Activated CD4-positive, alpha-beta memory T cell treated with anti-CD3 and anti-CD28 coated beads for 36 hours (primary cell): ENCODE data around the gene PIH1D1. TPM values are rescaled to one million over a fixed set of nuclear protein-coding genes. Genes with fewer than 3 reads are reported as not detected.
A peak's percentile ranks its signal among the peaks of the same experiment; 100 is the strongest.
"Not testable (repeated sequence)": the region's sequence is repeated elsewhere in the genome, so short reads cannot be mapped to it uniquely, and the experiment has no call there.

ENCODE experiments used
- CTCF ChIA-PET: fragments of 350-600 bp; sonication (Branson Sonifier 250); formaldehyde crosslinking; loops from one replicate; lab custom pipeline; 2021; ENCODE audit warnings: antibody characterized with exemption, inconsistent platforms; lab: Charles Lee
- POLR2A ChIA-PET: fragments of 350-600 bp; sonication (Branson Sonifier 250); formaldehyde crosslinking; loops from one replicate; lab custom pipeline; 2021; ENCODE audit warnings: antibody characterized with exemption; lab: Charles Lee
- DNase-seq: peaks from one replicate; pipeline ENCODE4 v3.0.0-alpha.2; 2020
- H3K27ac Mint-ChIP-seq: one replicate; pipeline ENCODE4 v1.8.0; 2021; ENCODE audit warnings: mixed read lengths
- H3K27me3 Mint-ChIP-seq: one replicate; pipeline ENCODE4 v1.8.0; 2021; ENCODE audit warnings: mixed read lengths
- H3K36me3 Mint-ChIP-seq: one replicate; pipeline ENCODE4 v1.8.0; 2021; ENCODE audit warnings: mixed read lengths
- H3K4me1 Mint-ChIP-seq: one replicate; pipeline ENCODE4 v1.8.0; 2021; ENCODE audit warnings: low read depth, mixed read lengths
- H3K4me3 Mint-ChIP-seq: one replicate; pipeline ENCODE4 v1.8.0; 2021; ENCODE audit warnings: mild to moderate bottlenecking, mixed read lengths
- H3K9me3 Mint-ChIP-seq: one replicate; pipeline ENCODE4 v1.8.0; 2021; ENCODE audit warnings: mixed read lengths
- intact Hi-C: fragments of 100-400 bp; cut with micrococcal nuclease; formaldehyde crosslinking; loops from one replicate; pipeline ENCODE4 v1.15.1; 2023
- total RNA-seq, 2 experiments: library from RNA; stranded (reverse); gene quantifications; one replicate each; pipeline ENCODE4 v1.2.3, GENCODE V29; 2021

Gene PIH1D1
- total RNA-seq, 2 experiments from 2014 or later, result 117 to 129 TPM

DNA sequence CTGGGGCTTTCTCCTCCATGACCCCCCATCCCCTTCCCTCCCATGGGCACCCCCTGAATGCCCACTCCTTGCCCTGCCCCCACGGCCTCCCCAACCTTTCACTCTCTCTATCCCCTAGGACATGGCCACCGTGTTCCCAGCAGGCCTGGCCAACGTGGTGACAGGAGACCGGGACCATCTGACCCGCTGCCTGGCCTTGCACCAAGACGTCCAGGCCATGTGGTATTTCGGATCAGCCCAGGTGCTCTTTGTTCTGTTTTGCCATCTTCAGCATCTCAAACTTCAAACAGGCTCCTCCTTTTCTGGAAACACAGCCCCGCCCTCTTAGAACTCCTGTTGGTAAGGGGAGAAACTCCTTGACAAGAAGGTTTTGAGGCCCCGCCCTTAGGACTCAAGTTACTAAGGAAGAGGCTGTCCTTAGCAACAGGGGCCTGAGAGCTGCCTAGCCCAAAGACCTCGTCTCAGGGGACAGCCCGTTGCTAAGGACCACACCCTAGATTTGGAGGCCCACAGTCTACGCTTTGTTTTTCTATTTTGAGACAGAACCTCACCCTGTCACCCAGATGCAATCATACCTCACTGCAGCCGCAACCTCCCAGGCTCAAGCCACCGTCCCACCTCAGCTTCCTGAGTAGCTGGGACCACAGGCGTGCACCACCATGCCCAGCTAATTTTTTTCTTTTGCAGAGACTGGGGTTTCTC, 17.3 kb upstream of the PIH1D1 start:
- H3K27me3 Mint-ChIP-seq, result no peaks in the 10 kb centered on the region
- H3K4me1 Mint-ChIP-seq, result peaks cover 43% of the 10 kb centered on the region
- H3K4me3 Mint-ChIP-seq, result peak overlapping the region; percentile 68
- peaks cover 4% of the 10 kb centered on the region for H3K36me3 Mint-ChIP-seq
- no peaks in the 10 kb centered on the region for H3K9me3 Mint-ChIP-seq
- POLR2A ChIA-PET, result interaction anchor here (0.7 to 6.4 kb wide), 6 partner anchors 11 to 207 kb away, joined by 3 to 52 read pairs (median 3); partner anchors contain the start of genes ALDH16A1 and PIH1D1
- peak overlapping the region; percentile 96 for H3K27ac Mint-ChIP-seq
- peak; percentile 92 for DNase-seq
- intact Hi-C loops, result loop anchor here (1.0 kb wide), 1 partner anchor 16 kb away; the partner anchor contains the start of gene ALDH16A1
- CTCF ChIA-PET, result interaction anchor here (0.7 to 3.0 kb wide), 6 partner anchors 13 to 244 kb away, joined by 3 to 40 read pairs (median 8); partner anchors contain the start of genes ALDH16A1 and PIH1D1

DNA sequence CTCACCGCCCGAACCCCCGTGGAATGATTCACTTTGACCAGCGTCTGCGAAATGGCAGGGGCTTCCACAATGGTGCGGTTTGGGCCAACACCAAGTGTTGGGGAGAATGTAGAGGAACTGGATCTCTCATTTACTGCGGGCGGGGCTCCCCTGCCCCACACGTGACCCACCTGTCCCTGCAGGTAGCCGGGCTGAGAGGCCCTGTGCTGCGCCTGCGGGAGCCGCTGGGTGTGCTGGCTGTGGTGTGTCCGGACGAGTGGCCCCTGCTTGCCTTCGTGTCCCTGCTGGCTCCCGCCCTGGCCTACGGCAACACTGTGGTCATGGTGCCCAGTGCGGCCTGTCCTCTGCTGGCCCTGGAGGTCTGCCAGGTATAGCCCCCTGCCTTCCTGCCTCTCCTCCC, 16.6 kb upstream of the PIH1D1 start:
- Mint-ChIP-seq H3K9me3 (no peaks in the 10 kb centered on the region), H3K27me3 (no peaks in the 10 kb centered on the region), H3K27ac (peak overlapping the region; percentile 96), H3K4me1 (peaks cover 37% of the 10 kb centered on the region), H3K4me3 (no peak overlapping the region), H3K36me3 (peaks cover 4% of the 10 kb centered on the region)
- POLR2A ChIA-PET, result interaction anchor here (6.4 kb wide), 1 partner anchor 15 kb away, joined by 52 read pairs; the partner anchor contains the start of genes ALDH16A1 and PIH1D1
- intact Hi-C loops, result no loop called here
- CTCF ChIA-PET, result no interaction called here
- no peak for DNase-seq

DNA sequence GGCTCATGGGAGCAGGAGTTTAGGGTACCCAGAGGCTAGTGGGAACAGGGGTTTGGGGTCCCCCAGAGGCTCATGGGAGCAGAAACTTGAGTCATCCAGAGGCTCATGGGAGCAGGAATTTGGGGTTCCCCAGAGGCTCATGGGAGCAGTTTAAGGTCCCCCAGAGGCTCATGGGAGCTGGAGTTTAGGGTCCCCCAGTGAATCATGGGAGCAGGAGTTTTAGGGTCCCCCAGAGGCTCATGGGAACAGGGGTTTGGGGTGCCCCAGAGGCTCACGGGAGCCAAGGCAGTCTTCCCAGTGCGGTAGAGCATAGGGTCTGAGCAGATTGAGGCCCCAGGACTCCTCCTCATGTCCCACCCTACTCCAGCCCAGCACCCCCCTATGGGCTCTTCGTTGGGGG, 13.8 kb upstream of the PIH1D1 start:
- Mint-ChIP-seq H3K9me3 (no peaks in the 10 kb centered on the region), H3K4me1 (peaks cover 19% of the 10 kb centered on the region), H3K27ac (peak overlapping the region; percentile 38), H3K36me3 (peaks cover 6% of the 10 kb centered on the region), H3K4me3 (no peak overlapping the region), H3K27me3 (no peaks in the 10 kb centered on the region)
- ChIA-PET POLR2A (no interaction called here), CTCF (interaction anchor here (1.8 kb wide), 1 partner anchor 11 kb away, joined by 4 read pairs; no protein-coding TSS in a partner anchor)
- no peak for DNase-seq
- intact Hi-C loops, result no loop called here

DNA sequence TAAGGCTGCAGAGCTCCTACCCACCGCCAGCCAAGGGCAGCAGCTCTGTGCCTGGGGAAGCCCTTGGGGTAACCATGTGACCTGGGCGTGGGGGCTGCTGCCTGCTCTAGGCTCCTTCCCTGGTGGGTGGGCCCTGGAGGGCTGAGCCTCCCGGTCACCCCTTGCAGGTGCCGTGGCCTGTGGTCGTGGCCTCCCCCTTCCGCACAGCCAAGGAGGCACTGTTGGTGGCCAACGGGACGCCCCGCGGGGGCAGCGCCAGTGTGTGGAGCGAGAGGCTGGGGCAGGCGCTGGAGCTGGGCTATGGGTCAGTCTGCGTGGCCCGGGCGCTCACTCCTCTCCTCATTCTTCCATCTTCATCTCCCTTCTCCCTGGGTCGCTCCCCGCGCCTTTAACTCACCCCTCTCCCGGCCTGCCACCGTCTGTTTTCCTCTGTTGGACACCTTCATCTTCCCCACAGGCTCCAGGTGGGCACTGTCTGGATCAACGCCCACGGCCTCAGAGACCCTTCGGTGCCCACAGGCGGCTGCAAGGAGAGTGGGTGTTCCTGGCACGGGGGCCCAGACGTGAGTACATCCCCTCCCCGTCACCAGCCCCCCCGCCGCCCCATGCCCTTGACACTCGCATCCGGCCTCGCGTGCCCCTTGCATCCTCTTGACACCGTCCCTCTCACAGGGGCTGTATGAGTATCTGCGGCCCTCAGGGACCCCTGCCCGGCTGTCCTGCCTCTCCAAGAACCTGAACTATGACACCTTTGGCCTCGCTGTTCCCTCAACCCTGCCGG, 12.5 kb upstream of the PIH1D1 start:
- no peak for DNase-seq
- H3K9me3 Mint-ChIP-seq, result no peaks in the 10 kb centered on the region
- no peaks in the 10 kb centered on the region for H3K27me3 Mint-ChIP-seq
- H3K4me1 Mint-ChIP-seq, result peaks cover 8% of the 10 kb centered on the region
- peaks cover 8% of the 10 kb centered on the region for H3K36me3 Mint-ChIP-seq
- no peak overlapping the region for H3K27ac Mint-ChIP-seq
- ChIA-PET CTCF (no interaction called here), POLR2A (no interaction called here)
- H3K4me3 Mint-ChIP-seq, result no peak overlapping the region
- intact Hi-C loops, result no loop called here

DNA sequence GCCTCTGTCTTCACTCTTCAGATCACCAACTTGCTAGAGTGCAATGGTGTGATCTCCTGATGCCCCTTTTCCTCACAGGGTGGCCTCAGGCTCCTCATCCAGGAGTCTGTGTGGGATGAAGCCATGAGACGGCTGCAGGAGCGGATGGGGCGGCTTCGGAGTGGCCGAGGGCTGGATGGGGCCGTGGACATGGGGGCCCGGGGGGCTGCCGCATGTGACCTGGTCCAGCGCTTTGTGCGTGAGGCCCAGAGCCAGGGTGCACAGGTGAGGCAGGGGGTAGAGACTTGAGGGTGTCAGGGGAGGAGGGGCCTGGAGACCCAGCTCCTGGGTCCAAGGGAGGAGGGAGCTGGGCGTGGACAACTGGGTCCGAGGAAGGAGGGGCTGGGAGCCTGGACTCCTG, 10.9 kb upstream of the PIH1D1 start:
- no peak for DNase-seq
- H3K36me3 Mint-ChIP-seq, result peaks cover 5% of the 10 kb centered on the region
- intact Hi-C loops, result no loop called here
- H3K27me3 Mint-ChIP-seq, result no peaks in the 10 kb centered on the region
- POLR2A ChIA-PET, result no interaction called here
- H3K4me3 Mint-ChIP-seq, result no peak overlapping the region
- H3K4me1 Mint-ChIP-seq, result peaks cover 4% of the 10 kb centered on the region
- no peaks in the 10 kb centered on the region for H3K9me3 Mint-ChIP-seq
- H3K27ac Mint-ChIP-seq, result no peak overlapping the region
- CTCF ChIA-PET, result no interaction called here

DNA sequence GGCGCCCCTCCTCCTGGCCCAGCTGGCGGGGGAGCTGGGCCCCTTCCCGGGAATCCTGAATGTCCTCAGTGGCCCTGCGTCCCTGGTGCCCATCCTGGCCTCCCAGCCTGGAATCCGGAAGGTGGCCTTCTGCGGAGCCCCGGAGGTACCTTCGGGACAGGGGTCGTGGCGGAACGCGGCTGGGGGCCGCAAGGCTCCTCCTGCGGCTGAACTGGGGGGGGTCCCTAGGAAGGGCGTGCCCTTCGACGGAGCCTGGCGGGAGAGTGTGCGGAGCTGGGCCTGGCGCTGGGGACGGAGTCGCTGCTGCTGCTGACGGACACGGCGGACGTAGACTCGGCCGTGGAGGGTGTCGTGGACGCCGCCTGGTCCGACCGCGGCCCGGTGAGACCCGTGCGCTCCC, 10.0 kb upstream of the PIH1D1 start:
- H3K27me3 Mint-ChIP-seq, result no peaks in the 10 kb centered on the region
- no peak overlapping the region for H3K27ac Mint-ChIP-seq
- CTCF ChIA-PET, result no interaction called here
- DNase-seq, result no peak
- H3K4me1 Mint-ChIP-seq, result peaks cover 7% of the 10 kb centered on the region
- intact Hi-C loops, result no loop called here
- POLR2A ChIA-PET, result no interaction called here
- peaks cover 5% of the 10 kb centered on the region for H3K36me3 Mint-ChIP-seq
- H3K9me3 Mint-ChIP-seq, result no peaks in the 10 kb centered on the region
- H3K4me3 Mint-ChIP-seq, result no peak overlapping the region

DNA sequence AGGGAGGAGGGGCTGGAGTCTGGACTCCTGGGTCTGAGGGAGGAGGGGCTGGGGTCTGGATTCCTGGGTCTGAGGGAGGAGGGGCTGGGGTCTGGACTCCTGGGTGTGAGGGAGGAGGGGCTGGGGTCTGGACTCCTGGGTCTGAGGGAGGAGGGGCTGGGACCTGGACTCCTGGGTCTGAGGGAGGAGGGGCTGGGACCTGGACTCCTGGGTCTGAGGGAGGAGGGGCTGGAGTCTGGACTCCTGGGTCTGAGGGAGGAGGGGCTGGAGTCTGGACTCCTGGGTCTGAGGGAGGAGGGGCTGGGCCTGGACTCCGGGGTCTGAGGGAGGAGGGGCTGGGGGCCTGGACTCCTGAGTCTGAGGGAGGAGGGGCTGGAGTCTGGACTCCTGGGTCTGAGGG, 9.5 kb upstream of the PIH1D1 start:
- H3K9me3 Mint-ChIP-seq, DNase-seq, intact Hi-C loops, H3K36me3 Mint-ChIP-seq, H3K4me3 Mint-ChIP-seq, POLR2A ChIA-PET, H3K27me3 Mint-ChIP-seq, H3K27ac Mint-ChIP-seq, H3K4me1 Mint-ChIP-seq: not testable (repeated sequence)
- CTCF ChIA-PET, result interaction anchor here (0.6 kb wide), 1 partner anchor 147 kb away, joined by 4 read pairs; no protein-coding TSS in a partner anchor

DNA sequence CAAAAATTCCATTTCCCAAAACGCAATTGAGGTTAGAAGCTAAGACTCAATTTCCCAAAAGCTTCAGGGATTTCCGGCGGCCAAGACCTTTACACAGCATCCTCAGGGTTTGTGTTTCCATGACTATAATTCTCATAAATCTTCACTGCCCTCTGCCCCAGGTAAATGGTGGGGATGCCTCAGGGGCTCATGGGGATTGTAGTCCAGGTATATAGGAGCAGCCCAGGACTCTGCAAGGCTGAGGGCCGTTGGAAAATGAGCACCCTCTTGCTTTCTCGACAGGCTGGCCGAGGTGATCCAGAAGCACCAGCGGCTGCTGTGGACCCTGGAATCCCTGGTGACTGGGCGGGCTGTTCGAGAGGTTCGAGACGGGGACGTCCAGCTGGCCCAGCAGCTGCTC, 7.8 kb upstream of the PIH1D1 start:
- ChIA-PET POLR2A (interaction anchor here (1.3 kb wide), 1 partner anchor 11 kb away, joined by 4 read pairs; no protein-coding TSS in a partner anchor), CTCF (interaction anchor here (4.6 kb wide), 1 partner anchor 17 kb away, joined by 21 read pairs; no protein-coding TSS in a partner anchor)
- H3K4me1 Mint-ChIP-seq, result peaks cover 12% of the 10 kb centered on the region
- H3K4me3 Mint-ChIP-seq, result no peak overlapping the region
- no peak for DNase-seq
- no peaks in the 10 kb centered on the region for H3K27me3 Mint-ChIP-seq
- H3K9me3 Mint-ChIP-seq, result no peaks in the 10 kb centered on the region
- peaks cover 7% of the 10 kb centered on the region for H3K36me3 Mint-ChIP-seq
- no peak overlapping the region for H3K27ac Mint-ChIP-seq
- intact Hi-C loops, result no loop called here

DNA sequence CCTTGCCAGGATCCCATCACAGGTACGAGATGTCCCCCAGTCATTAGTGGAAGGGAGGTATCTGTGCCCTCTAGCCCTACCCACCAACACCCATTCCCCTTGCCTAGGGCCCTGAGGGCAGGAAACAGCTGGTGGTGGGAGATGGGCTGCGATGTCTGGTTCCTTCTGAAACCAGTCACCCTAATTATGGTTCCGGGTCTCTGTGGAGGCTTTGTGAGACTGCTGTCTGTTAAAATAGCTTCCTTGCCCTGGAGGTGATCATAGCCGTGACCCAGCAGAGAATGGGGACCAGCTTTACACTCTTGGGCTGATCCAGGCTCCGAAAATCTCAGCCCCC, 6.9 kb upstream of the PIH1D1 start:
- intact Hi-C loops, result loop anchor here (1.0 kb wide), 1 partner anchor 12 kb away; no protein-coding TSS in a partner anchor
- H3K4me3 Mint-ChIP-seq, result no peak overlapping the region

DNA sequence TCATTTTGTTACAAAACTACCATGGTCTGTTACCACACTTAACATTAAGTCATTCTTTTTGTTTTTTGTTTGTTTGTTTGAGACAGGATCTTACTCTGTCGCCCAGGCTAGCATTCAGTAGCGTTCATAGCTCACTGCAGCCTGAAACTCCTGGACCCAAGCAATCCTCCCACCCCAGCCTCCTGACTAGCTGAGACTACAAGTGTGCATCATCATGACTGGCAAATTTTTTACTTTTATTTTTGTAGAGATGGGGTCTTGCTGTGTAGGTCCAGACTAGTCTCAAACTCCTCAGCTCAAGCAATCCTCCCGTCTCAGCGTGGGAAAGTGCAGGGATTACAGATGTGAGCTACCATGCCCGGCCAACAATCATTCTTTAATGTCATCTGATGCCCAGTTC, 4.7 kb upstream of the PIH1D1 start:
- Mint-ChIP-seq H3K9me3 (no peaks in the 10 kb centered on the region), H3K27ac (peak overlapping the region; percentile 7), H3K4me3 (no peak overlapping the region), H3K36me3 (peaks cover 11% of the 10 kb centered on the region), H3K4me1 (peaks cover 22% of the 10 kb centered on the region), H3K27me3 (no peaks in the 10 kb centered on the region)
- DNase-seq, result no peak
- CTCF ChIA-PET, result interaction anchor here (1.1 to 4.6 kb wide), 4 partner anchors 13 to 20 kb away, joined by 3 to 21 read pairs (median 12); partner anchors contain the start of gene FLT3LG
- intact Hi-C loops, result no loop called here
- POLR2A ChIA-PET, result interaction anchor here (0.7 kb wide), 1 partner anchor 17 kb away, joined by 4 read pairs; no protein-coding TSS in a partner anchor

More for the DNA sequence above, 6.9 kb upstream of the PIH1D1 start:
- Mint-ChIP-seq H3K27ac (peak overlapping the region; percentile 81), H3K4me1 (peaks cover 14% of the 10 kb centered on the region), H3K27me3 (no peaks in the 10 kb centered on the region), H3K36me3 (peaks cover 7% of the 10 kb centered on the region), H3K9me3 (no peaks in the 10 kb centered on the region)
- POLR2A ChIA-PET, result interaction anchor here (1.3 kb wide), 1 partner anchor 12 kb away, joined by 4 read pairs; no protein-coding TSS in a partner anchor
- CTCF ChIA-PET, result interaction anchor here (0.6 to 4.6 kb wide), 3 partner anchors 14 to 131 kb away, joined by 3 to 21 read pairs (median 4); no protein-coding TSS in a partner anchor
- DNase-seq, result no peak

DNA sequence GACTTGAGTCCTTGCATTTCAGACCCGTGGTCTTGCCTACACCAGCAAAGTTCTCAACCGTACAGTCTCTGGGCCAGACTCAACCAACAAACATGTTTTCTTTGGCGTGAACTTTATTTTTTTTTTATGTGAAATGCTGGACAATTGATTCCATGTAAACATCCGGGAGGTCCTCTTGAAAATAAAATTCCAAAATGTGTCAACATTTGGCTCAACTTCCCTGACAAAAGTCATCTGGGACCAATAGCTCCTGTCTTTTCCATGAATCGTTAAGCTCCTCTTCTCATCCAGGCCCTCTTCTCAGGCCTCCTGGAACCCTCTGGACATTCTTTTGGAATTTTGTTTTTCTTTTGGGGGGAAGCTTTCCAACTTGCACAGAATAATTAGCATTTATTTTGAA, 4.2 kb upstream of the PIH1D1 start:
- no peaks in the 10 kb centered on the region for H3K9me3 Mint-ChIP-seq
- intact Hi-C loops, result no loop called here

More for the DNA sequence above, 4.2 kb upstream of the PIH1D1 start:
- no peak overlapping the region for H3K27ac Mint-ChIP-seq
- H3K36me3 Mint-ChIP-seq, result peaks cover 13% of the 10 kb centered on the region
- H3K4me1 Mint-ChIP-seq, result peaks cover 24% of the 10 kb centered on the region
- ChIA-PET POLR2A (no interaction called here), CTCF (interaction anchor here (0.7 to 4.6 kb wide), 5 partner anchors 13 to 20 kb away, joined by 3 to 21 read pairs (median 9); partner anchors contain the start of gene FLT3LG)
- H3K27me3 Mint-ChIP-seq, result no peaks in the 10 kb centered on the region
- no peak overlapping the region for H3K4me3 Mint-ChIP-seq
- DNase-seq, result no peak
